Stomach (tissue), 9 donors: ENCODE results near the gene FMN2. TPM values are rescaled to one million over a fixed set of nuclear protein-coding genes. Genes with fewer than 3 reads are reported as not detected.
A peak's percentile ranks its signal among the peaks of the same experiment; 100 is the strongest.

Experiments
- DNase-seq, 2 donors: peaks; one replicate each; pipeline versions ENCODE4 v3.0.0 to v3.0.0-alpha.2; 2013 to 2019
- H3K27ac ChIP-seq, 5 donors: fragments of 200-600 bp in 4 of 5; sonication (generic) in 4 of 5; one replicate each; pipeline ENCODE4 v1.5.1; 2013 to 2019; ENCODE audit warnings: mild to moderate bottlenecking in 1 of 5, moderate library complexity in 1 of 5
- H3K27me3 ChIP-seq, 3 donors: fragments of 200-600 bp; sonication (generic); one replicate each; pipeline ENCODE4 v1.5.1; 2017 to 2019; ENCODE audit warnings: mixed run types in 1 of 3
- H3K36me3 ChIP-seq, 4 donors: fragments of 200-600 bp; sonication (generic); 1 replicate in 3 of 4; 2 replicates in 1 of 4; pipeline ENCODE4 v1.5.1; 2016 to 2019
- H3K4me1 ChIP-seq, 4 donors: fragments of 200-600 bp; sonication (generic); one replicate each; pipeline ENCODE4 v1.5.1; 2016 to 2019
- H3K4me3 ChIP-seq, 4 donors: fragments of 200-600 bp; sonication (generic) in 3 of 4; one replicate each; pipeline ENCODE4 v1.5.1; 2016 to 2019; ENCODE audit warnings: mild to moderate bottlenecking in 1 of 4
- H3K9me3 ChIP-seq, 4 donors: fragments of 200-600 bp; sonication (generic); one replicate each; pipeline ENCODE4 v1.5.1; 2016 to 2019
- CTCF ChIP-seq, 7 experiments: fragments of 450-650 bp in 4 of 7; fragments of 200-600 bp in 3 of 7; sonication (generic) in 3 of 7; IDR thresholded peaks; one replicate each; pipeline ENCODE4 v1.5.1; 2016 to 2019; ENCODE audit warnings: antibody characterized with exemption in 7 of 7, control low read depth in 2 of 7, mild to moderate bottlenecking in 1 of 7
- EP300 ChIP-seq: sonication (generic); formaldehyde crosslinking; IDR thresholded peaks from one replicate; pipeline ENCODE4 v1.6.1; 2017; ENCODE audit warnings: antibody characterized with exemption
- POLR2A ChIP-seq, 4 donors: fragments of 450-650 bp; IDR thresholded peaks; one replicate each; pipeline ENCODE4 v1.6.1; 2016; ENCODE audit warnings: antibody characterized with exemption in 4 of 4, control low read depth in 2 of 4, mild to moderate bottlenecking in 1 of 4, moderate library complexity in 1 of 4
- POLR2AphosphoS5 ChIP-seq, 3 donors: sonication (generic); formaldehyde crosslinking; IDR thresholded peaks; one replicate each; pipeline ENCODE4 v1.6.1; 2016; ENCODE audit warnings: antibody characterized with exemption in 3 of 3
- WGBS, 5 donors: extraction: QIAGEN DNeasy Blood & Tissue Kit in 3 of 5; methylation state at CpG; one replicate each; pipeline versions ENCODE4 v1.1.5 to v1.1.7; 2013 to 2018; 5-methylcytosine and 5-hydroxymethylcytosine counted together
- intact Hi-C: fragments of 100-400 bp; cut with DNase I; formaldehyde crosslinking; loops from one replicate; pipeline ENCODE4 v1.15.1; 2023; ENCODE audit warnings: low total_unique reads
- polyA plus RNA-seq, 3 donors: library from polyadenylated mRNA; stranded (reverse); fragments of 200-250 nt; gene quantifications; one replicate each; pipeline ENCODE4 v1.2.3, GENCODE V29; 2013
- total RNA-seq, 5 donors: library from RNA; depleted of rRNA; stranded (reverse); fragments of >200 nt; gene quantifications; one replicate each; pipeline versions ENCODE4 v1.1.0 to v1.2.3, GENCODE V29; 2014 to 2016
- donor health status: healthy with polysubstance abuse.
- donor health status: Bipolar disorder and iron deficiency.
- donor health status: healthy.

The FMN2 gene
- total and polyA plus RNA-seq, 8 donors = 0.61 to 3.3 (median 0.87) TPM; not detected in 2

- WGBS, 5 donors = 67 to 83% (median 78%) methylated on average over 7 of the region's 7 CpGs
- TF ChIP-seq POLR2A (IDR thresholded peaks at IDR 0.05) = no peak
- TF ChIP-seq EP300 = no peak
- no peak for TF ChIP-seq POLR2AphosphoS5 (IDR thresholded peaks at IDR 0.05)
- no peak for TF ChIP-seq CTCF (IDR thresholded peaks at IDR 0.05)
- no peaks in the 10 kb centered on the region for H3K36me3 ChIP-seq
Observed at GRCh38 chr1:240385985-240386978, 294.6 kb downstream of the FMN2 start.

GRCh38 chr1:240387051-240387450, 295.4 kb downstream of the FMN2 start:
- 61 to 79% (median 76%) methylated on average over 2 of the region's 2 CpGs for whole genome bisulfite sequencing, 5 donors
- Histone ChIP-seq H3K4me3 (no peak overlapping the region), H3K36me3 (no peaks in the 10 kb centered on the region), H3K27me3 (no peaks in the 10 kb centered on the region), H3K9me3 (peaks cover 0 to 7% (median 2%) of the 10 kb centered on the region in 4 donors), H3K27ac (no peak overlapping the region), H3K4me1 (no peaks in the 10 kb centered on the region)
- DNase-seq = no peak
- intact Hi-C loops = no loop called here
- no peak for TF ChIP-seq POLR2AphosphoS5 (IDR thresholded peaks at IDR 0.05)
- TF ChIP-seq POLR2A (IDR thresholded peaks at IDR 0.05) = no peak
- TF ChIP-seq EP300 = no peak
- TF ChIP-seq CTCF (IDR thresholded peaks at IDR 0.05) = no peak

More at GRCh38 chr1:240385985-240386978, 294.6 kb downstream of the FMN2 start:
- no peak overlapping the region for H3K4me3 ChIP-seq
- no peak overlapping the region for H3K27ac ChIP-seq
- H3K9me3 ChIP-seq = peaks cover 0 to 15% (median 9%) of the 10 kb centered on the region in 4 donors
- intact Hi-C loops = no loop called here
- peak in 1 of 2 donors; percentile 3 for DNase-seq
- no peaks in the 10 kb centered on the region for H3K27me3 ChIP-seq
- H3K4me1 ChIP-seq = no peaks in the 10 kb centered on the region

- no peaks in the 10 kb centered on the region for H3K27me3 ChIP-seq
- DNase-seq = no peak
- intact Hi-C loops = no loop called here
- no peaks in the 10 kb centered on the region for H3K4me1 ChIP-seq
- H3K9me3 ChIP-seq = no peaks in the 10 kb centered on the region
- H3K4me3 ChIP-seq = no peak overlapping the region
- no peaks in the 10 kb centered on the region for H3K36me3 ChIP-seq
- TF ChIP-seq POLR2AphosphoS5 (IDR thresholded peaks at IDR 0.05) = no peak
- no peak for TF ChIP-seq POLR2A (IDR thresholded peaks at IDR 0.05)
- TF ChIP-seq CTCF (IDR thresholded peaks at IDR 0.05) = no peak
- no peak for TF ChIP-seq EP300
- 74 to 87% (median 79%) methylated on average over 2 of the region's 2 CpGs for WGBS, 5 donors
- H3K27ac ChIP-seq = no peak overlapping the region
Observed at GRCh38 chr1:240391660-240392260, 300.1 kb downstream of the FMN2 start.

GRCh38 chr1:240394353-240394752, 302.7 kb downstream of the FMN2 start:
- no peaks in the 10 kb centered on the region for H3K9me3 ChIP-seq
- H3K27ac ChIP-seq = no peak overlapping the region
- H3K36me3 ChIP-seq = no peaks in the 10 kb centered on the region
- intact Hi-C loops = no loop called here
- DNase-seq = no peak
- no peaks in the 10 kb centered on the region for H3K27me3 ChIP-seq
- 90 to 97% (median 94%) methylated on average over 4 of the region's 4 CpGs for WGBS, 5 donors
- no peaks in the 10 kb centered on the region for H3K4me1 ChIP-seq
- no peak overlapping the region for H3K4me3 ChIP-seq
- TF ChIP-seq CTCF (IDR thresholded peaks at IDR 0.05) (no peak), POLR2AphosphoS5 (IDR thresholded peaks at IDR 0.05) (no peak), EP300 (no peak), POLR2A (IDR thresholded peaks at IDR 0.05) (no peak)
